ENCODE measurements around the gene ADAP1.
"Not testable (repeated sequence)": the region's sequence is repeated elsewhere in the genome, so short reads cannot be mapped to it uniquely, and the experiment has no call there.

Gene ADAP1

DNA sequence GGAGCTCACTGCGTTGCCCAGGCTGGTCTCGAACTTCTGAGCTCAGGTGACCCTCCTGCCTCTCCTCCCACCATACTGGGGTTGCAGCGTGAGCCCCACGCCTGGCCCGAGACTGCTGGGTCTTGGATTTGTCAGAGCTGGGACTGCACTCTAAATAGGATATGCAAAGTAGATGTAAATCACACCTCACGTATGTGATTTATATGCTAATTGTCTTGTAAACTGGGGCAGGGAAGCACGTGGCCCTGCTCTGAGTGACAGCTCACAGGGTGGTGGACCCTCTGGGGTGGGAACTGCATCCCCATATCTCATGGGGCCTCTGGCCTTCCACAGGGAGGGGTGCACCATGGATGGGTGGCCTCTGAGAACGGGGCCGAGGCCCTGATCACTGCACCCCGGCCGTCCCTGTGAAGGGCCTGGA is 44.0 kb downstream of the ADAP1 start:
- Histone ChIP-seq H3K9me2 (replicated peaks; ENCODE audit: low read depth, low read length) (no peaks in the 10 kb centered on the region), H3K9me3 (ENCODE audit: insufficient read depth, low read depth, low read length) (no peaks in the 10 kb centered on the region), H2AFZ (ENCODE audit: low read length) (no peak overlapping the region), H3K79me2 (ENCODE audit: insufficient read depth, low read length) (no peaks in the 10 kb centered on the region), H3K9ac (ENCODE audit: low read depth, low read length, poor library complexity, severe bottlenecking) (no peak overlapping the region), H4K20me1 (ENCODE audit: insufficient read depth, low read length, poor library complexity, severe bottlenecking) (no peaks in the 10 kb centered on the region), H3K4me2 (ENCODE audit: low read depth, low read length, poor library complexity, severe bottlenecking) (no peak overlapping the region), H3K36me3 (ENCODE audit: insufficient read depth, low read length) (no peaks in the 10 kb centered on the region), H3K27me3 (ENCODE audit: insufficient read depth, low read length, poor library complexity, severe bottlenecking) (no peaks in the 10 kb centered on the region), H3K4me1 (ENCODE audit: insufficient read depth, low read length, poor library complexity, severe bottlenecking) (no peaks in the 10 kb centered on the region), H3F3A (ENCODE audit: low read depth) (no peaks in the 10 kb centered on the region), H3K4me3 (ENCODE audit: low read length, poor library complexity, severe bottlenecking) (no peak overlapping the region)
- TF ChIP-seq, protein P1, sequence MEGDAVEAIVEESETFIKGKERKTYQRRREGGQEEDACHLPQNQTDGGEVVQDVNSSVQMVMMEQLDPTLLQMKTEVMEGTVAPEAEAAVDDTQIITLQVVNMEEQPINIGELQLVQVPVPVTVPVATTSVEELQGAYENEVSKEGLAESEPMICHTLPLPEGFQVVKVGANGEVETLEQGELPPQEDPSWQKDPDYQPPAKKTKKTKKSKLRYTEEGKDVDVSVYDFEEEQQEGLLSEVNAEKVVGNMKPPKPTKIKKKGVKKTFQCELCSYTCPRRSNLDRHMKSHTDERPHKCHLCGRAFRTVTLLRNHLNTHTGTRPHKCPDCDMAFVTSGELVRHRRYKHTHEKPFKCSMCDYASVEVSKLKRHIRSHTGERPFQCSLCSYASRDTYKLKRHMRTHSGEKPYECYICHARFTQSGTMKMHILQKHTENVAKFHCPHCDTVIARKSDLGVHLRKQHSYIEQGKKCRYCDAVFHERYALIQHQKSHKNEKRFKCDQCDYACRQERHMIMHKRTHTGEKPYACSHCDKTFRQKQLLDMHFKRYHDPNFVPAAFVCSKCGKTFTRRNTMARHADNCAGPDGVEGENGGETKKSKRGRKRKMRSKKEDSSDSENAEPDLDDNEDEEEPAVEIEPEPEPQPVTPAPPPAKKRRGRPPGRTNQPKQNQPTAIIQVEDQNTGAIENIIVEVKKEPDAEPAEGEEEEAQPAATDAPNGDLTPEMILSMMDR (conservative IDR thresholded peaks at IDR 0.05; ENCODE audit: low read length): no peak
- no peak for TF ChIP-seq EZH2phosphoT487 (IDR thresholded peaks at IDR 0.05; ENCODE audit: borderline replicate concordance)

DNA sequence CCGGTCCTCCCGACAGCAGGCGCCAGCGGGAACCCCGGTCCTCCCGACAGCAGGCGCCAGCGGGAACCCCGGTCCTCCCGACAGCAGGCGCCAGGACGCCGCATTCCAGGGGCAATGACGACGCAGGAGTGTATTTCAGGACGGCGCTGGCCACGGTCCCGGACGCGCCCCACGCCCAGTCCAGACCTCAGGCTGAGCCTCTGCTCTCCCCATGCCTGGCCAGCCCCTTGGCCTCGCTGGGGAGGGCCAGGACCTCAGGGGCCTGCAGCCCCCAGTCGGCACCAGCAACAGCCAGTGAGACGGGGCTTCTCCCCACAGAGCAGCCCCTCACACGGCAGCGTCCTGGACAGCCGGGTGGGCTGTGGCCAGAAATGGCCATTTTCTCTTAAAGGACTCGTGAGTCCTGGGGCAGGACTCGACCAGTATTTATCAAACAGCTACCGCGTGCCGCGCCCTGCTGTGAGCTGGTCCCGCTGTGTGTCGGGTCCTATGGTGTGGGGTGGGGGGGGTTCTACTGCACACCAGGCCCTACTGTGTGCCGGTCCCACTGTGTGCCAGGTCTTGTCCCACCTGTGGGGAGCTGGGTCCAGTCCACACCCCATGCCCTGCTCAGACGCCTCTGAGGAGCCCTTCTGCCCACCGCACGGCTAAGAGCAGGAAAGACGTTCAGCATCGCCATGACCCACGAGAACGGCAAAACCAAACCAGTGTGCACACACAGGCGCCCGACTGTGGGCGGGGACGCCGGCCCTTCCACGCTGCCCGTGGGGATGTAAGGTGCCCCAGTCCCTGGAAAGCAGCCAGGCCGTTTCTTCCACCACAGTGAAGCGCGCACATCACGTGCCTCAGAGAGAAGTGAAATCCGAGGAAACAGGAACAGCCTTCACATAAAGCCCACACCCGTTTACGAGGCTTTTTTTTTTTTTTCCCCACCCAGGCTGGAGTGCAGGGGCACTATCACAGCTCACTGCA is 44.8 kb downstream of the ADAP1 start:
- no peak overlapping the region for H3K4me2 ChIP-seq (ENCODE audit: low read depth, low read length, poor library complexity, severe bottlenecking)
- no peaks in the 10 kb centered on the region for H3K36me3 ChIP-seq (ENCODE audit: insufficient read depth, low read length)

DNA sequence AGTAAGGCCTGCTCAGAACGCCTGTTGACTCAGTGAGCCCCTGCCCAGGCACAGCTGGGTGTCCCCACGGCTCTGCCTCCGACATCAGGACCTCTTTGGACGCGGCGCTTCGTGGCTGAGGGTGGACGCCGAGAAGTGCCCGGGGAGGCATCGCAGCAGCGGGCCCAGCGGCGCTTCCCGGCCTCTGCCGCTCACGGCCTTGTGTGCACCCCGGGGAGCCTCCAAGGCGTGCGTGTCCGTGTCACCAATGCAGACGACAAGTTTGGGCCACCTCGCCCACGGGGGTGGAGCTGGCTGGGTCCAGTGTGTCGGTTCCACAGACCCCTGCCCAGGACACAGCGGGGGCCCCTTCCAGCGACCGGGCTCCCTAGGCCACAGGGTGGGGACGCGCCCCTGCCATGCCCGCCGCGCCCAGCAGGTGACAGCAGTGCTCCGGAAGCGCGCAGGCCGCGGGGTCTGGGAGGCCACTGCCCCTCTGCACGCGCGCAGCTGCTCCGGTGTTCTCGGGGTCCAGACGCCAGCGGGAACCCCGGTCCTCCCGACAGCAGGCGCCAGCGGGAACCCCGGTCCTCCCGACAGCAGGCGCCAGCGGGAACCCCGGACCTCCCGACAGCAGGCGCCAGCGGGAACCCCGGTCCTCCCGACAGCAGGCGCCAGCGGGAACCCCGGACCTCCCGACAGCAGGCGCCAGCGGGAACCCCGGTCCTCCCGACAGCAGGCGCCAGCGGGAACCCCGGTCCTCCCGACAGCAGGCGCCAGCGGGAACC is 45.7 kb downstream of the ADAP1 start:
- H3K4me1 ChIP-seq (ENCODE audit: insufficient read depth, low read length, poor library complexity, severe bottlenecking); H2AFZ ChIP-seq (ENCODE audit: low read length): not testable (repeated sequence)

More for the DNA sequence above, 44.8 kb downstream of the ADAP1 start:
- H3F3A ChIP-seq (ENCODE audit: low read depth): no peaks in the 10 kb centered on the region
- no peaks in the 10 kb centered on the region for H3K27me3 ChIP-seq (ENCODE audit: insufficient read depth, low read length, poor library complexity, severe bottlenecking)
- no peaks in the 10 kb centered on the region for H3K79me2 ChIP-seq (ENCODE audit: insufficient read depth, low read length)
- no peaks in the 10 kb centered on the region for H3K9me2 ChIP-seq (replicated peaks; ENCODE audit: low read depth, low read length)
- H3K9ac ChIP-seq (ENCODE audit: low read depth, low read length, poor library complexity, severe bottlenecking): no peak overlapping the region
- no peaks in the 10 kb centered on the region for H3K9me3 ChIP-seq (ENCODE audit: insufficient read depth, low read depth, low read length)
- H3K4me3 ChIP-seq (ENCODE audit: low read length, poor library complexity, severe bottlenecking): no peak overlapping the region
- H4K20me1 ChIP-seq (ENCODE audit: insufficient read depth, low read length, poor library complexity, severe bottlenecking): no peaks in the 10 kb centered on the region
- no peak overlapping the region for H2AFZ ChIP-seq (ENCODE audit: low read length)
- TF ChIP-seq, protein P1 (conservative IDR thresholded peaks at IDR 0.05; ENCODE audit: low read length): no peak
- TF ChIP-seq EZH2phosphoT487 (IDR thresholded peaks at IDR 0.05; ENCODE audit: borderline replicate concordance): no peak
- H3K4me1 ChIP-seq (ENCODE audit: insufficient read depth, low read length, poor library complexity, severe bottlenecking): no peaks in the 10 kb centered on the region

More for the DNA sequence above, 45.7 kb downstream of the ADAP1 start:
- not testable (repeated sequence) for H3K4me2 ChIP-seq (ENCODE audit: low read depth, low read length, poor library complexity, severe bottlenecking); H3K9me2 ChIP-seq (replicated peaks; ENCODE audit: low read depth, low read length); H3F3A ChIP-seq (ENCODE audit: low read depth); H3K79me2 ChIP-seq (ENCODE audit: insufficient read depth, low read length); H3K36me3 ChIP-seq (ENCODE audit: insufficient read depth, low read length); H4K20me1 ChIP-seq (ENCODE audit: insufficient read depth, low read length, poor library complexity, severe bottlenecking); H3K9ac ChIP-seq (ENCODE audit: low read depth, low read length, poor library complexity, severe bottlenecking); H3K9me3 ChIP-seq (ENCODE audit: insufficient read depth, low read depth, low read length); H3K27me3 ChIP-seq (ENCODE audit: insufficient read depth, low read length, poor library complexity, severe bottlenecking); H3K4me3 ChIP-seq (ENCODE audit: low read length, poor library complexity, severe bottlenecking)
- TF ChIP-seq, protein P1 (conservative IDR thresholded peaks at IDR 0.05; ENCODE audit: low read length): peak; percentile 67

Measured in Loucy (cell line).